ENCODE data around the gene GZMM.

Gene GZMM

GRCh38 chr19:594265-594870 lies 50.5 kb downstream of the GZMM start:
- in situ Hi-C loops (cut with MboI; ENCODE audit: low sequenced_read_pairs) = no loop called here

- in situ Hi-C loops (cut with MboI; ENCODE audit: low sequenced_read_pairs) = no loop called here
These were observed 51.7 kb downstream of the GZMM start for GRCh38 chr19:595326-596262.

DNA sequence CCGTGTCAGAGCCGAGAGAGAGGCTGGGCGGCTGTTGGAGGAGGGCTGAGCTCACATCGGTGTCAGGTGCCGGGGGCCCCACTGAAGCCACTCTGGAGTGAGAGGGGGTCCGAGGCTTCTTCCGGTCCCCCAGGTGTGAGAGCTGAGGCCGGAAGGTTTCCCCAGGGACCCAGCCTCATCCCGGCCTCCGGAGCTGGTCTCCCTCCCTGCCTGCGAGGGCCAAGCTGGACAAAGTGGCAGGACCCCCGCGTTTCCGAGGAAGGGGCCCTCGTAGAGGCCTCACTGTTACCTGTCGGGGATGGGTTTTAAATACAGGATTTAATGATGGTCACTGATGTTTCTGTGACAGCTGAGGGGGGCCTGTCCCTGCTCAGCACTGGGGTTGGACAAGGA lies 52.4 kb downstream of the GZMM start:
- in situ Hi-C loops (cut with MboI; ENCODE audit: low sequenced_read_pairs) = no loop called here

DNA sequence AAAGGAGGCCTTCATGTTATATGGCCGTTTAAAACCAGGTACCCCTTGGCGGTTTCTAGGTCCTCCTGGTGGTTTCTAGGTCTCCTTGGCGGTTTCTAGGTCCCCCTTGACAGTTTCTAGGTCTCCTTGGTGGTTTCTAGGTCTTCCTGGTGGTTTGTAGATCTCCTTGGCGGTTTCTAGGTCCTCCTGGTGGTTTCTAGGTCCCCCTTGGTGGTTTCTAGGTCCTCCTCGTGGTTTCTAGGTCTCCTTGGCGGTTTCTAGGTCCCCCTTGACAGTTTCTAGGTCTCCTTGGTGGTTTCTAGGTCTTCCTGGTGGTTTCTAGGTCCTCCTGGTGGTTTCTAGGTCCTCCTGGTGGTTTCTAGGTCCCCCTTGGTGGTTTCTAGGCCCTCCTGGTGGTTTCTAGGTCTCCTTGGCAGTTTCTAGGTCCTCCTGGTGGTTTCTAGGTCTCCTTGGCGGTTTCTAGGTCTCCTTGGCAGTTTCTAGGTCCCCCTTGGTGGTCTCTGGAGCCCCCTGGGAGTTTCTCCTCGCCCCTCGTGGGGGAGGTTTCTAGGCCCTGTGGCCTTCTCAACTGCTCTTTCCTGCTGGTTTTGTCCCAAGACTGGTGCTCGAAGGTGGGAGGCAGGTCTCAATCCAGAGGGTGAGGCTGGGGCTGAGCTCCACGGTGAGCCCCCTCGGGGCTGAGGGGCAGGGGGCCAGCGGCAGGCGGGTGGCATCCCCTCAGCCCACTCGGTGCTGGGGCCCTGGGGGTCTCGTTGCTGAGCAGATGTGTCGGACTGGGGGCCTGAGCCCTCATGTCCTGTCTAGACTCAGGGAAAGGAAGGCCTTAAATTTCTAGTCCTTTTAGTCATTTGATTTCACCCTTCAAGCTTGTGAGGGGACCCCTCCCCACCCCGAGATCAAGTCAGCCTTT lies 53.8 kb downstream of the GZMM start:
- in situ Hi-C loops (cut with MboI; ENCODE audit: low sequenced_read_pairs) = no loop called here

Measured in HL-60/S4 treated with phorbol 12-myristate 13-acetate at 8.2 ng/mL for 4 days and 3 days (cell line).